ENCODE data around the gene LATS2. TPM values are rescaled to one million over a fixed set of nuclear protein-coding genes. Genes with fewer than 3 reads are reported as not detected.

Gene LATS2
- total and polyA plus RNA-seq, 2 of the 8 experiments (the other 6 are each of a cell fraction or from before 2014, with no cell fraction given): 8.3 to 26.2 TPM

DNA sequence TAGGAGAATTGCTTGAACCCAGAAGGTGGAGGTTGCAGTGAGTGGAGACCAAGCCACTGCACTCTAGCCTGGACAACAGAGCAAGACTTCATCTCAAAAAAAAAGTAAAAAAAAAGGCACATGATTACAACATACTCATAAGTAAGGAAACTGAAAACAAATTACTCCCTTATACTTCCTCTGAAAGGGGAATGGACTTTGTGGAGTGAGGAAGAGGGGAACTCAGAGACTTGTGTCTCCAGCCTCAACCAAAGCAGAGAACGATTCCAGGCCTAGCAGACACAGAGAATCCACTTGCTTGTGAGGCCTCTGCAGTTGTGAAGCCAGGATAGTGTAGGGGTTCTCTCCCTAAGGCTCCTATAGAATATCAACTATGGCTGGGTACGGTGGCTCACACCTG, 4.3 kb upstream of the LATS2 start (continued):
- TF ChIP-seq, protein P1, sequence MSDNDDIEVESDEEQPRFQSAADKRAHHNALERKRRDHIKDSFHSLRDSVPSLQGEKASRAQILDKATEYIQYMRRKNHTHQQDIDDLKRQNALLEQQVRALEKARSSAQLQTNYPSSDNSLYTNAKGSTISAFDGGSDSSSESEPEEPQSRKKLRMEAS (IDR thresholded peaks at IDR 0.05): no peak
- TF ChIP-seq RXRA (IDR thresholded peaks at IDR 0.05; ENCODE audit: insufficient read depth, low read depth, low read length) (no peak), CBX5 (IDR thresholded peaks at IDR 0.05; ENCODE audit: low read depth, low read length) (no peak), KDM5A (IDR thresholded peaks at IDR 0.05; ENCODE audit: low read length) (no peak), SIRT6 (IDR thresholded peaks at IDR 0.05; ENCODE audit: low read length) (no peak), ASH2L (IDR thresholded peaks at IDR 0.05; ENCODE audit: low read length) (no peak)
